IMR-90 (cell line): ENCODE measurements around the gene OR7A10. TPM values are rescaled to one million over a fixed set of nuclear protein-coding genes. Genes with fewer than 3 reads are reported as not detected.

Source experiments
- ATAC-seq: fragments of 200-7000 bp; cut with Tn5 transposase; 2 replicates; pipeline ENCODE4 v1.9.1; 2020; ENCODE audit warnings: low read depth, mild to moderate bottlenecking, moderate library complexity
- BruUV-seq: library from RNA; stranded (reverse); fragments of 400-500 nt; replicated peaks from 2 replicates; lab custom pipeline; 2021; lab: Mats Ljungman, UMichigan
- CTCF ChIA-PET: fragments of 300-600 bp; formaldehyde crosslinking; extraction: SDS; loops from one replicate; lab custom pipeline; 2021; ENCODE audit warnings: antibody characterized with exemption; lab: Yijun Ruan, JAX
- POLR2A ChIA-PET: fragments of 300-600 bp; sonication (Branson Sonifier 250); formaldehyde crosslinking; loops from one replicate; lab custom pipeline; 2022; ENCODE audit warnings: antibody characterized with exemption; ENCODE audit not compliant: unreplicated experiment; lab: Charles Lee
- DNase-seq: peaks from one replicate; pipeline ENCODE4 v3.0.0; 2013
- H2AFZ ChIP-seq: replicated peaks from 2 replicates; pipeline ENCODE3; 2013; ENCODE audit warnings: low read length, mild to moderate bottlenecking; ENCODE audit not compliant: poor library complexity
- H2AK5ac ChIP-seq: 2 replicates; pipeline ENCODE4 v1.6.1; 2013; ENCODE audit warnings: low read depth, low read length, inconsistent platforms
- H2AK9ac ChIP-seq: replicated peaks from 2 replicates; pipeline ENCODE3; 2013; ENCODE audit warnings: mild to moderate bottlenecking, low read depth, low read length, moderate library complexity; ENCODE audit not compliant: poor library complexity
- H2BK120ac ChIP-seq: 2 replicates; pipeline ENCODE4 v1.6.1; 2013; ENCODE audit warnings: low read depth, low read length, inconsistent platforms
- H2BK15ac ChIP-seq: 3 replicates; pipeline ENCODE4 v1.6.1; 2013; ENCODE audit warnings: low read depth, low read length, inconsistent platforms
- H2BK20ac ChIP-seq: 2 replicates; pipeline ENCODE4 v1.6.1; 2013; ENCODE audit warnings: low read depth, mild to moderate bottlenecking, inconsistent platforms, low read length, moderate library complexity
- H2BK5ac ChIP-seq: 2 replicates; pipeline ENCODE4 v1.6.1; 2013; ENCODE audit warnings: mild to moderate bottlenecking, low read depth, low read length, inconsistent platforms; ENCODE audit not compliant: poor library complexity, severe bottlenecking
- H3K14ac ChIP-seq: replicated peaks from 2 replicates; pipeline ENCODE4 v1.6.1; 2013; ENCODE audit warnings: low read depth, low read length, inconsistent platforms
- H3K18ac ChIP-seq: 2 replicates; pipeline ENCODE4 v1.6.1; 2013; ENCODE audit warnings: low read depth, low read length, control low read depth
- H3K23ac ChIP-seq: 2 replicates; pipeline ENCODE4 v1.6.1; 2013; ENCODE audit warnings: low read depth, low read length, inconsistent platforms
- H3K27ac ChIP-seq: 2 replicates; pipeline ENCODE4 v1.5.1; 2013; ENCODE audit warnings: mild to moderate bottlenecking, control low read depth, low read length; ENCODE audit not compliant: insufficient read depth
- H3K27me3 ChIP-seq: 2 replicates; pipeline ENCODE4 v1.6.1; 2013; ENCODE audit warnings: low read length; ENCODE audit not compliant: control insufficient read depth, insufficient read depth
- H3K36me3 ChIP-seq: 2 replicates; pipeline ENCODE4 v1.6.1; 2013; ENCODE audit warnings: low read length, mixed read lengths; ENCODE audit not compliant: control insufficient read depth, insufficient read depth
- H3K4ac ChIP-seq: 2 replicates; pipeline ENCODE4 v1.6.1; 2013; ENCODE audit warnings: low read depth, low read length, inconsistent platforms
- H3K4me1 ChIP-seq: 2 replicates; pipeline ENCODE4 v1.6.1; 2013; ENCODE audit warnings: low read length, mixed read lengths; ENCODE audit not compliant: control insufficient read depth, insufficient read depth
- H3K4me2 ChIP-seq: 2 replicates; pipeline ENCODE4 v1.6.1; 2013; ENCODE audit warnings: low read depth, mild to moderate bottlenecking, control low read depth, low read length, moderate library complexity
- H3K4me3 ChIP-seq: 2 replicates; pipeline ENCODE4 v1.5.1; 2013; ENCODE audit warnings: low read depth, mild to moderate bottlenecking, control low read depth, low read length, moderate library complexity; ENCODE audit not compliant: insufficient read depth
- H3K56ac ChIP-seq: 2 replicates; pipeline ENCODE4 v1.6.1; 2013; ENCODE audit warnings: low read length, inconsistent platforms; ENCODE audit not compliant: insufficient read depth; ENCODE audit errors: extremely low read depth
- H3K79me1 ChIP-seq, 2 experiments: 2 replicates each; pipeline ENCODE4 v1.6.1; 2013; ENCODE audit warnings: low read length in 2 of 2, inconsistent platforms in 1 of 2, low read depth in 1 of 2
- H3K9ac ChIP-seq: 2 replicates; pipeline ENCODE4 v1.6.1; 2013; ENCODE audit warnings: low read depth, low read length, control low read depth
- H3K9me1 ChIP-seq: 2 replicates; pipeline ENCODE4 v1.6.1; 2013; ENCODE audit warnings: low read length, inconsistent platforms; ENCODE audit not compliant: insufficient read depth
- H3K9me3 ChIP-seq: 2 replicates; pipeline ENCODE4 v1.6.1; 2013; ENCODE audit warnings: low read length; ENCODE audit not compliant: control insufficient read depth, insufficient read depth
- H4K20me1 ChIP-seq: 2 replicates; pipeline ENCODE4 v1.6.1; 2013; ENCODE audit warnings: low read length, inconsistent platforms; ENCODE audit not compliant: insufficient read depth
- H4K5ac ChIP-seq: 2 replicates; pipeline ENCODE4 v1.6.1; 2013; ENCODE audit warnings: mild to moderate bottlenecking, low read depth, low read length, control low read depth
- H4K8ac ChIP-seq, 2 experiments: 2 replicates each; pipeline ENCODE4 v1.6.1; 2013; ENCODE audit warnings: low read depth in 2 of 2, low read length in 2 of 2, control low read depth in 1 of 2, inconsistent platforms in 1 of 2
- H4K91ac ChIP-seq: 2 replicates; pipeline ENCODE4 v1.6.1; 2013; ENCODE audit warnings: low read depth, low read length, inconsistent platforms; ENCODE audit not compliant: insufficient read depth
- BHLHE40 ChIP-seq: fragments of 150-350 bp; IDR thresholded peaks from 2 replicates; pipeline ENCODE4 v1.6.1; 2016; ENCODE audit warnings: mild to moderate bottlenecking, low read depth, low read length
- CHD1 ChIP-seq: IDR thresholded peaks from 2 replicates; pipeline ENCODE4 v1.6.1; 2012; ENCODE audit warnings: low read depth, low read length, improper control_type of control experiment
- CTCF ChIP-seq: conservative IDR thresholded peaks from 2 replicates; pipeline ENCODE4 v1.5.1; 2012; ENCODE audit warnings: mild to moderate bottlenecking, low read depth, low read length, improper control_type of control experiment
- FOS ChIP-seq: fragments of 150-350 bp; IDR thresholded peaks from 2 replicates; pipeline ENCODE4 v1.6.1; 2016; ENCODE audit warnings: low read depth, low read length
- MAZ ChIP-seq: IDR thresholded peaks from 2 replicates; pipeline ENCODE4 v1.6.1; 2012; ENCODE audit warnings: low read depth, mild to moderate bottlenecking, low read length, improper control_type of control experiment, moderate library complexity, borderline replicate concordance
- MXI1 ChIP-seq: IDR thresholded peaks from 2 replicates; pipeline ENCODE4 v1.6.1; 2012; ENCODE audit warnings: low read depth, mild to moderate bottlenecking, low read length, moderate library complexity, borderline replicate concordance
- NFE2L2 ChIP-seq: fragments of 150-350 bp; IDR thresholded peaks from 2 replicates; pipeline ENCODE4 v1.6.1; 2016; ENCODE audit warnings: low read depth, mild to moderate bottlenecking, low read length
- POLR2A ChIP-seq: IDR thresholded peaks from 2 replicates; pipeline ENCODE4 v1.6.1; 2012; ENCODE audit warnings: mild to moderate bottlenecking, low read depth, low read length
- RAD21 ChIP-seq: IDR thresholded peaks from 2 replicates; pipeline ENCODE4 v1.6.1; 2012; ENCODE audit warnings: low read length, improper control_type of control experiment
- RCOR1 ChIP-seq: IDR thresholded peaks from 2 replicates; pipeline ENCODE4 v1.6.1; 2012; ENCODE audit warnings: mild to moderate bottlenecking, low read length, improper control_type of control experiment; ENCODE audit not compliant: insufficient replicate concordance
- RFX5 ChIP-seq: IDR thresholded peaks from 2 replicates; pipeline ENCODE4 v1.8.0; 2012; ENCODE audit warnings: low read depth, mild to moderate bottlenecking, low read length, moderate library complexity
- SMC3 ChIP-seq: fragments of 150-350 bp; IDR thresholded peaks from 2 replicates; pipeline ENCODE4 v1.6.1; 2016; ENCODE audit warnings: low read depth, mild to moderate bottlenecking, antibody characterized with exemption, low read length, moderate library complexity
- WGBS, 2 experiments: methylation state at CpG; one replicate each; pipeline versions ENCODE4 v1.1.5 to v1.1.7; 2013; ENCODE audit warnings: missing lambda C conversion rate in 2 of 2; ENCODE audit not compliant: insufficient read length in 1 of 2; ENCODE audit errors: extremely low coverage in 2 of 2; 5-methylcytosine and 5-hydroxymethylcytosine counted together
- dilution Hi-C: fragments of 300-500 bp; cut with HindIII; formaldehyde crosslinking; loops from one replicate; pipeline ENCODE4 v1.14.3; 2018; ENCODE audit warnings: low sequenced_read_pairs; ENCODE audit not compliant: unreplicated experiment
- in situ Hi-C: fragments of 300-500 bp; cut with MboI; formaldehyde crosslinking; loops from 3 replicates; pipeline ENCODE4 v1.14.3; 2019; ENCODE audit warnings: low sequenced_read_pairs, inconsistent platforms, mixed read lengths
- intact Hi-C: fragments of 100-400 bp; cut with micrococcal nuclease; formaldehyde crosslinking; loops from 2 replicates; pipeline ENCODE4 v1.10.0; 2022
- polyA plus RNA-seq, 3 experiments: library from polyadenylated mRNA; depleted of rRNA; stranded (reverse); fragments of >200 nt; gene quantifications; 2 replicates each; pipeline ENCODE4 v1.2.3, GENCODE V29; 2012; ENCODE audit warnings: low replicate concordance in 1 of 3
- total RNA-seq: library from RNA; depleted of rRNA; stranded (reverse); fragments of >200 nt; gene quantifications from 2 replicates; pipeline ENCODE4 v1.2.3, GENCODE V29; 2012
- TF ChIP-seq, protein P1 (sequence below): fragments of 150-350 bp; IDR thresholded peaks from 2 replicates; pipeline ENCODE4 v1.6.1; 2016; ENCODE audit warnings: low read depth, mild to moderate bottlenecking, low read length, moderate library complexity, borderline replicate concordance
- TF ChIP-seq, protein P2 (sequence below): fragments of 150-350 bp; IDR thresholded peaks from 2 replicates; pipeline ENCODE4 v1.6.1; 2017; ENCODE audit warnings: mild to moderate bottlenecking, antibody characterized with exemption, low read length, low read depth

The OR7A10 gene
- total and polyA plus RNA-seq, 2 of the 4 experiments (the other 2 are of a cell fraction) = not detected

GRCh38 chr19:14840206-14840605, 8.5 kb downstream of the OR7A10 start:
- Histone ChIP-seq H3K14ac (no peak overlapping the region), H2BK120ac (no peak overlapping the region), H2AFZ (no peak overlapping the region), H4K91ac (no peak overlapping the region), H3K9me1 (no peaks in the 10 kb centered on the region), H3K4me2 (no peak overlapping the region), H4K8ac (no peak overlapping the region), H3K27me3 (no peaks in the 10 kb centered on the region), H3K36me3 (no peaks in the 10 kb centered on the region), H4K20me1 (no peaks in the 10 kb centered on the region), H3K23ac (no peak overlapping the region), H3K9ac (no peak overlapping the region), H3K4me1 (no peaks in the 10 kb centered on the region), H3K79me1 (no peaks in the 10 kb centered on the region), H3K4ac (no peak overlapping the region), H3K56ac (no peak overlapping the region), H2AK5ac (no peak overlapping the region), H4K5ac (no peak overlapping the region), H3K27ac (no peak overlapping the region), H3K9me3 (peaks cover 3% of the 10 kb centered on the region; the same call in 1 of the 2 replicates), H2AK9ac (no peak overlapping the region), H3K4me3 (no peak overlapping the region), H3K18ac (no peak overlapping the region), H2BK5ac (no peak overlapping the region), H2BK15ac (no peak overlapping the region), H2BK20ac (no peak overlapping the region)
- no TSS peak for BruUV-seq
- ChIA-PET POLR2A (no interaction called here), CTCF (no interaction called here)
- dilution Hi-C loops (no loop called here), intact Hi-C loops (no loop called here), in situ Hi-C loops (no loop called here)
- ATAC-seq = no peak
- TF ChIP-seq MAZ = no peak
- TF ChIP-seq SMC3 = no peak
- TF ChIP-seq RFX5 = no peak
- TF ChIP-seq, protein P1, sequence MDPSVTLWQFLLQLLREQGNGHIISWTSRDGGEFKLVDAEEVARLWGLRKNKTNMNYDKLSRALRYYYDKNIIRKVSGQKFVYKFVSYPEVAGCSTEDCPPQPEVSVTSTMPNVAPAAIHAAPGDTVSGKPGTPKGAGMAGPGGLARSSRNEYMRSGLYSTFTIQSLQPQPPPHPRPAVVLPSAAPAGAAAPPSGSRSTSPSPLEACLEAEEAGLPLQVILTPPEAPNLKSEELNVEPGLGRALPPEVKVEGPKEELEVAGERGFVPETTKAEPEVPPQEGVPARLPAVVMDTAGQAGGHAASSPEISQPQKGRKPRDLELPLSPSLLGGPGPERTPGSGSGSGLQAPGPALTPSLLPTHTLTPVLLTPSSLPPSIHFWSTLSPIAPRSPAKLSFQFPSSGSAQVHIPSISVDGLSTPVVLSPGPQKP = no peak
- no peak for TF ChIP-seq BHLHE40
- TF ChIP-seq FOS = no peak
- no peak for TF ChIP-seq MXI1
- TF ChIP-seq POLR2A = no peak
- TF ChIP-seq, protein P2, sequence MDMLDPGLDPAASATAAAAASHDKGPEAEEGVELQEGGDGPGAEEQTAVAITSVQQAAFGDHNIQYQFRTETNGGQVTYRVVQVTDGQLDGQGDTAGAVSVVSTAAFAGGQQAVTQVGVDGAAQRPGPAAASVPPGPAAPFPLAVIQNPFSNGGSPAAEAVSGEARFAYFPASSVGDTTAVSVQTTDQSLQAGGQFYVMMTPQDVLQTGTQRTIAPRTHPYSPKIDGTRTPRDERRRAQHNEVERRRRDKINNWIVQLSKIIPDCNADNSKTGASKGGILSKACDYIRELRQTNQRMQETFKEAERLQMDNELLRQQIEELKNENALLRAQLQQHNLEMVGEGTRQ = no peak
- TF ChIP-seq NFE2L2 = no peak
- no peak for TF ChIP-seq CTCF
- no peak for TF ChIP-seq RCOR1
- no peak for TF ChIP-seq CHD1
- TF ChIP-seq RAD21 = no peak
- no CpG with 5 or more reads among the region's 1 CpG for WGBS, 2 experiments
- no peak for DNase-seq
